Stomach (tissue), 9 donors: ENCODE measurements around the gene CNTFR. TPM values are rescaled to one million over a fixed set of nuclear protein-coding genes. Genes with fewer than 3 reads are reported as not detected.

Experiments
- DNase-seq, 2 donors: peaks; one replicate each; pipeline versions ENCODE4 v3.0.0 to v3.0.0-alpha.2; 2013 to 2019
- H3K27ac ChIP-seq, 5 donors: fragments of 200-600 bp in 4 of 5; sonication (generic) in 4 of 5; one replicate each; pipeline ENCODE4 v1.5.1; 2013 to 2019; ENCODE audit warnings: mild to moderate bottlenecking in 1 of 5, moderate library complexity in 1 of 5
- H3K27me3 ChIP-seq, 3 donors: fragments of 200-600 bp; sonication (generic); one replicate each; pipeline ENCODE4 v1.5.1; 2017 to 2019; ENCODE audit warnings: mixed run types in 1 of 3
- H3K36me3 ChIP-seq, 4 donors: fragments of 200-600 bp; sonication (generic); 1 replicate in 3 of 4; 2 replicates in 1 of 4; pipeline ENCODE4 v1.5.1; 2016 to 2019
- H3K4me1 ChIP-seq, 4 donors: fragments of 200-600 bp; sonication (generic); one replicate each; pipeline ENCODE4 v1.5.1; 2016 to 2019
- H3K4me3 ChIP-seq, 4 donors: fragments of 200-600 bp; sonication (generic) in 3 of 4; one replicate each; pipeline ENCODE4 v1.5.1; 2016 to 2019; ENCODE audit warnings: mild to moderate bottlenecking in 1 of 4
- H3K9me3 ChIP-seq, 4 donors: fragments of 200-600 bp; sonication (generic); one replicate each; pipeline ENCODE4 v1.5.1; 2016 to 2019
- CTCF ChIP-seq, 7 experiments: fragments of 450-650 bp in 4 of 7; fragments of 200-600 bp in 3 of 7; sonication (generic) in 3 of 7; IDR thresholded peaks; one replicate each; pipeline ENCODE4 v1.5.1; 2016 to 2019; ENCODE audit warnings: antibody characterized with exemption in 7 of 7, control low read depth in 2 of 7, mild to moderate bottlenecking in 1 of 7
- EP300 ChIP-seq: sonication (generic); formaldehyde crosslinking; IDR thresholded peaks from one replicate; pipeline ENCODE4 v1.6.1; 2017; ENCODE audit warnings: antibody characterized with exemption
- POLR2A ChIP-seq, 4 donors: fragments of 450-650 bp; IDR thresholded peaks; one replicate each; pipeline ENCODE4 v1.6.1; 2016; ENCODE audit warnings: antibody characterized with exemption in 4 of 4, control low read depth in 2 of 4, mild to moderate bottlenecking in 1 of 4, moderate library complexity in 1 of 4
- POLR2AphosphoS5 ChIP-seq, 3 donors: sonication (generic); formaldehyde crosslinking; IDR thresholded peaks; one replicate each; pipeline ENCODE4 v1.6.1; 2016; ENCODE audit warnings: antibody characterized with exemption in 3 of 3
- WGBS, 5 donors: extraction: QIAGEN DNeasy Blood & Tissue Kit in 3 of 5; methylation state at CpG; one replicate each; pipeline versions ENCODE4 v1.1.5 to v1.1.7; 2013 to 2018; 5-methylcytosine and 5-hydroxymethylcytosine counted together
- intact Hi-C: fragments of 100-400 bp; cut with DNase I; formaldehyde crosslinking; loops from one replicate; pipeline ENCODE4 v1.15.1; 2023; ENCODE audit warnings: low total_unique reads
- polyA plus RNA-seq, 3 donors: library from polyadenylated mRNA; stranded (reverse); fragments of 200-250 nt; gene quantifications; one replicate each; pipeline ENCODE4 v1.2.3, GENCODE V29; 2013
- total RNA-seq, 5 donors: library from RNA; depleted of rRNA; stranded (reverse); fragments of >200 nt; gene quantifications; one replicate each; pipeline versions ENCODE4 v1.1.0 to v1.2.3, GENCODE V29; 2014 to 2016
- donor health status: healthy with polysubstance abuse.
- donor health status: Bipolar disorder and iron deficiency.
- donor health status: healthy.

Gene CNTFR
- total and polyA plus RNA-seq, 8 donors = 2.2 to 15.8 (median 2.9) TPM; not detected in 1

GRCh38 chr9:34515959-34516358, 73.6 kb downstream of the CNTFR start:
- Histone ChIP-seq H3K27ac (no peak overlapping the region), H3K36me3 (no peaks in the 10 kb centered on the region), H3K4me3 (no peak overlapping the region), H3K4me1 (peaks cover 0 to 21% (median 9%) of the 10 kb centered on the region in 4 donors), H3K9me3 (no peaks in the 10 kb centered on the region), H3K27me3 (no peaks in the 10 kb centered on the region)
- DNase-seq = no peak
- intact Hi-C loops = no loop called here
- TF ChIP-seq POLR2AphosphoS5 (IDR thresholded peaks at IDR 0.05) = no peak
- 86 to 90% (median 90%) methylated on average over 3 of the region's 3 CpGs for WGBS, 5 donors

- no peak for TF ChIP-seq CTCF (IDR thresholded peaks at IDR 0.05)
- TF ChIP-seq POLR2AphosphoS5 (IDR thresholded peaks at IDR 0.05) = no peak
- no peak for TF ChIP-seq POLR2A (IDR thresholded peaks at IDR 0.05)
- no peak for TF ChIP-seq EP300
- H3K27ac ChIP-seq = no peak overlapping the region
These were observed 74.7 kb downstream of the CNTFR start for GRCh38 chr9:34514816-34515215.

GRCh38 chr9:34514401-34514800, 75.1 kb downstream of the CNTFR start:
- intact Hi-C loops = no loop called here
- 88 to 93% (median 91%) methylated on average over 8 of the region's 8 CpGs for WGBS, 5 donors

More at GRCh38 chr9:34514816-34515215, 74.7 kb downstream of the CNTFR start:
- H3K27me3 ChIP-seq = no peaks in the 10 kb centered on the region
- DNase-seq = no peak
- H3K36me3 ChIP-seq = no peaks in the 10 kb centered on the region
- H3K4me3 ChIP-seq = no peak overlapping the region
- intact Hi-C loops = no loop called here
- H3K9me3 ChIP-seq = no peaks in the 10 kb centered on the region
- 89 to 100% (median 95%) methylated on average over 3 of the region's 3 CpGs for WGBS, 5 donors
- peaks cover 0 to 21% (median 9%) of the 10 kb centered on the region in 4 donors for H3K4me1 ChIP-seq

GRCh38 chr9:34513567-34514214, 75.8 kb downstream of the CNTFR start:
- Histone ChIP-seq H3K4me3 (no peak overlapping the region), H3K4me1 (peaks cover 0 to 21% (median 9%) of the 10 kb centered on the region in 4 donors), H3K27me3 (no peaks in the 10 kb centered on the region), H3K27ac (no peak overlapping the region), H3K36me3 (no peaks in the 10 kb centered on the region), H3K9me3 (no peaks in the 10 kb centered on the region)
- no peak for TF ChIP-seq EP300
- TF ChIP-seq POLR2A (IDR thresholded peaks at IDR 0.05) = no peak
- TF ChIP-seq CTCF (IDR thresholded peaks at IDR 0.05) = no peak
- peak in 1 of 2 donors; percentile 38 for DNase-seq
- intact Hi-C loops = no loop called here
- WGBS, 5 donors = 69 to 80% (median 78%) methylated on average over 2 of the region's 2 CpGs

More at GRCh38 chr9:34514401-34514800, 75.1 kb downstream of the CNTFR start:
- TF ChIP-seq EP300 = no peak
- TF ChIP-seq POLR2A (IDR thresholded peaks at IDR 0.05) = no peak
- no peak for TF ChIP-seq POLR2AphosphoS5 (IDR thresholded peaks at IDR 0.05)
- TF ChIP-seq CTCF (IDR thresholded peaks at IDR 0.05) = no peak
- DNase-seq = no peak
- H3K27me3 ChIP-seq = no peaks in the 10 kb centered on the region
- no peaks in the 10 kb centered on the region for H3K36me3 ChIP-seq
- no peak overlapping the region for H3K4me3 ChIP-seq
- H3K27ac ChIP-seq = no peak overlapping the region
- no peaks in the 10 kb centered on the region for H3K9me3 ChIP-seq
- H3K4me1 ChIP-seq = peaks cover 0 to 21% (median 9%) of the 10 kb centered on the region in 4 donors
